HG02973 (cell line): ENCODE measurements around the gene WNT10A.
A peak's percentile ranks its signal among the peaks of the same experiment; 100 is the strongest.

Experiments
- ATAC-seq: cut with Tn5 transposase; IDR thresholded peaks from one replicate; pipeline ENCODE4 v1.9.1; 2021; ENCODE audit warnings: moderate library complexity; ENCODE audit not compliant: unreplicated experiment

Gene WNT10A

GRCh38 chr2:218876562-218877219 lies 4.0 kb upstream of the WNT10A start:
- no peak for ATAC-seq

- no peak for ATAC-seq
These were observed 3.3 kb upstream of the WNT10A start for GRCh38 chr2:218877331-218877730.

GRCh38 chr2:218877891-218878290 lies 2.8 kb upstream of the WNT10A start:
- no peak for ATAC-seq

- ATAC-seq = no peak
These were observed 2.2 kb upstream of the WNT10A start for GRCh38 chr2:218878486-218878885.

- no peak for ATAC-seq
These were observed 1.5 kb upstream of the WNT10A start for GRCh38 chr2:218878926-218879761.

GRCh38 chr2:218879776-218880101 lies 913 bp upstream of the WNT10A start:
- no peak for ATAC-seq

GRCh38 chr2:218880859-218881594 lies 375 bp downstream of the WNT10A start:
- no peak for ATAC-seq

- no peak for ATAC-seq
These were observed 1.2 kb downstream of the WNT10A start for GRCh38 chr2:218881744-218882460.

- ATAC-seq = no peak
These were observed 1.8 kb downstream of the WNT10A start for GRCh38 chr2:218882461-218882816.

- no peak for ATAC-seq
These were observed 2.3 kb downstream of the WNT10A start for GRCh38 chr2:218882866-218883366.

GRCh38 chr2:218883491-218884490 lies 3.1 kb downstream of the WNT10A start:
- ATAC-seq = no peak

GRCh38 chr2:218884519-218884918 lies 3.9 kb downstream of the WNT10A start:
- no peak for ATAC-seq

- ATAC-seq = peak; percentile 56
These were observed 5.6 kb downstream of the WNT10A start for GRCh38 chr2:218885981-218886947.

- ATAC-seq = no peak
These were observed 6.4 kb downstream of the WNT10A start for GRCh38 chr2:218887079-218887478.

GRCh38 chr2:218888341-218888740 lies 7.7 kb downstream of the WNT10A start:
- no peak for ATAC-seq

GRCh38 chr2:218889937-218890336 lies 9.3 kb downstream of the WNT10A start:
- no peak for ATAC-seq

- no peak for ATAC-seq
These were observed 9.7 kb downstream of the WNT10A start for GRCh38 chr2:218890369-218890768.

GRCh38 chr2:218891275-218892135 lies 10.9 kb downstream of the WNT10A start:
- ATAC-seq = no peak
